SU-DHL-6 (cell line): ENCODE data around the gene RBKS.

Source experiments
- H2AFZ ChIP-seq: fragments of 200-600 bp; sonication (generic); 2 replicates; pipeline ENCODE4 v1.6.1; 2014; ENCODE audit warnings: low read depth, mild to moderate bottlenecking, moderate library complexity, mixed read lengths, antibody characterized with exemption, low read length; ENCODE audit not compliant: severe bottlenecking
- H3F3A ChIP-seq: fragments of 200-600 bp; shearing (Covaris generic); 2 replicates; pipeline ENCODE4 v1.6.0; 2016; ENCODE audit warnings: antibody characterized with exemption, mild to moderate bottlenecking; ENCODE audit not compliant: insufficient read depth
- H3K27ac ChIP-seq: fragments of 200-600 bp; sonication (generic); 2 replicates; pipeline ENCODE4 v1.5.1; 2016; ENCODE audit warnings: low read depth, mild to moderate bottlenecking, low read length, moderate library complexity, mixed read lengths
- H3K27me3 ChIP-seq: fragments of 200-600 bp; sonication (generic), shearing (Covaris generic); 2 replicates; pipeline ENCODE4 v1.6.0; 2014; ENCODE audit warnings: mild to moderate bottlenecking, low read length
- H3K36me3 ChIP-seq: fragments of 200-600 bp; sonication (generic); 2 replicates; pipeline ENCODE4 v1.6.1; 2014; ENCODE audit warnings: mild to moderate bottlenecking, low read length, mixed read lengths
- H3K4me2 ChIP-seq: fragments of 300-600, 200-600 bp; shearing (Covaris generic), sonication (generic); 2 replicates; pipeline ENCODE4 v1.6.0; 2014; ENCODE audit warnings: low read length, low read depth, mild to moderate bottlenecking; ENCODE audit not compliant: poor library complexity, severe bottlenecking
- H3K4me3 ChIP-seq: fragments of 200-600 bp; sonication (generic); 2 replicates; pipeline ENCODE4 v1.5.1; 2014; ENCODE audit warnings: antibody characterized with exemption, low read length, mild to moderate bottlenecking, mixed read lengths; ENCODE audit not compliant: insufficient read depth, poor library complexity, severe bottlenecking
- H3K79me2 ChIP-seq: fragments of 200-600 bp; sonication (generic); 2 replicates; pipeline ENCODE4 v1.6.1; 2014; ENCODE audit warnings: mild to moderate bottlenecking, low read length, moderate library complexity; ENCODE audit not compliant: insufficient read depth
- H3K9ac ChIP-seq: fragments of 200-600 bp; sonication (generic); 2 replicates; pipeline ENCODE4 v1.7.0; 2014; ENCODE audit warnings: mild to moderate bottlenecking, low read length
- H3K9me2 ChIP-seq: fragments of 200-600 bp; sonication (generic); replicated peaks from 2 replicates; pipeline ENCODE4 v1.6.1; 2014; ENCODE audit warnings: low read length; ENCODE audit not compliant: insufficient read depth
- H3K9me3 ChIP-seq: fragments of 200-600 bp; sonication (generic); 2 replicates; pipeline ENCODE4 v1.6.1; 2014; ENCODE audit warnings: low read length, mixed read lengths; ENCODE audit not compliant: insufficient read depth
- H4K20me1 ChIP-seq: fragments of 200-600 bp; sonication (generic); 2 replicates; pipeline ENCODE4 v1.6.1; 2014; ENCODE audit warnings: low read depth, mild to moderate bottlenecking, antibody characterized with exemption, low read length, moderate library complexity, mixed read lengths
- EZH2phosphoT487 ChIP-seq: fragments of 200-600 bp; sonication (generic), shearing (Covaris generic); conservative IDR thresholded peaks from 2 replicates; pipeline ENCODE4 v1.6.1; 2018; ENCODE audit warnings: mild to moderate bottlenecking, antibody characterized with exemption, low read length, moderate library complexity, mixed read lengths
- TF ChIP-seq, protein P1 (sequence below): fragments of 200-600 bp; sonication (generic); IDR thresholded peaks from one replicate; pipeline ENCODE4 v1.5.1; 2017; ENCODE audit warnings: antibody characterized with exemption, mild to moderate bottlenecking, low read length, moderate library complexity; ENCODE audit not compliant: insufficient read depth, poor library complexity, severe bottlenecking

Gene RBKS

DNA sequence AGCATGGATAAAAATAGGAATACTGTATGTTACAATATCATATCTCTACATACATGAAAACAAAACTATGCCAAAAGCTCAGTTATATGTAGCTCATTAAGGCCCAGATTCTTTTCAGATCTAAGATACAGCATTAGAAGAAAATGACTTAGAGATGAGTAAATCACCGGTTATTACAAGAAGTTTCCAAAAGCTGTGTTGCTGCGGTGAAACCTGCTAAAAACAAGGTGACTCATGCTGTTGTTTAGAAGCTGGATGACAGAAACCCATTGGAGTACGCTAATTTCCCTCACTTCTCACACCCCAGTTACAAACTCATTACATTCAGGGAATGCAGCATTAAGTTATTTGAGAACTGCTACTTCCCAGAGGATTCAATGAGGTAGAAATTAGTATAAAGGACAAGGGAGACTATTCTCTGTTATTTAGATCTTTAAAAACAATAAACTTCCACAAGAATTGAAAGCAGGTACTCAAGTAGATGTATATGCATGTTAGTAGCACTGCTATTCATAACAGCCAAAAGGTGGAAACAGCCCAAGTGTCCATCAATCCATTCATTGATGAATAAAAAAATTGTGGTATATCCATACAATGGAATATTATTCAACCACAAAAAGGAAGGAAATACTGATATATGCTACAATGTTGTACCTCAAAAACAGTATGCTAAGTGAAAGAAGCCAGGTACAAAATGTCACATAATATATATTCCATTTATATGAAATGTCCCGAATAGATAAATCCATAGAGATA lies 32.6 kb downstream of the RBKS start:
- Histone ChIP-seq H3K79me2 (no peaks in the 10 kb centered on the region), H2AFZ (no peak overlapping the region), H4K20me1 (no peaks in the 10 kb centered on the region), H3K36me3 (no peaks in the 10 kb centered on the region), H3K27me3 (no peaks in the 10 kb centered on the region), H3F3A (no peaks in the 10 kb centered on the region), H3K9me3 (no peaks in the 10 kb centered on the region), H3K9me2 (no peaks in the 10 kb centered on the region), H3K9ac (no peak overlapping the region), H3K27ac (no peak overlapping the region), H3K4me3 (no peak overlapping the region), H3K4me2 (no peak overlapping the region)
- TF ChIP-seq, protein P1, sequence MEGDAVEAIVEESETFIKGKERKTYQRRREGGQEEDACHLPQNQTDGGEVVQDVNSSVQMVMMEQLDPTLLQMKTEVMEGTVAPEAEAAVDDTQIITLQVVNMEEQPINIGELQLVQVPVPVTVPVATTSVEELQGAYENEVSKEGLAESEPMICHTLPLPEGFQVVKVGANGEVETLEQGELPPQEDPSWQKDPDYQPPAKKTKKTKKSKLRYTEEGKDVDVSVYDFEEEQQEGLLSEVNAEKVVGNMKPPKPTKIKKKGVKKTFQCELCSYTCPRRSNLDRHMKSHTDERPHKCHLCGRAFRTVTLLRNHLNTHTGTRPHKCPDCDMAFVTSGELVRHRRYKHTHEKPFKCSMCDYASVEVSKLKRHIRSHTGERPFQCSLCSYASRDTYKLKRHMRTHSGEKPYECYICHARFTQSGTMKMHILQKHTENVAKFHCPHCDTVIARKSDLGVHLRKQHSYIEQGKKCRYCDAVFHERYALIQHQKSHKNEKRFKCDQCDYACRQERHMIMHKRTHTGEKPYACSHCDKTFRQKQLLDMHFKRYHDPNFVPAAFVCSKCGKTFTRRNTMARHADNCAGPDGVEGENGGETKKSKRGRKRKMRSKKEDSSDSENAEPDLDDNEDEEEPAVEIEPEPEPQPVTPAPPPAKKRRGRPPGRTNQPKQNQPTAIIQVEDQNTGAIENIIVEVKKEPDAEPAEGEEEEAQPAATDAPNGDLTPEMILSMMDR, result no peak
- no peak for TF ChIP-seq EZH2phosphoT487

DNA sequence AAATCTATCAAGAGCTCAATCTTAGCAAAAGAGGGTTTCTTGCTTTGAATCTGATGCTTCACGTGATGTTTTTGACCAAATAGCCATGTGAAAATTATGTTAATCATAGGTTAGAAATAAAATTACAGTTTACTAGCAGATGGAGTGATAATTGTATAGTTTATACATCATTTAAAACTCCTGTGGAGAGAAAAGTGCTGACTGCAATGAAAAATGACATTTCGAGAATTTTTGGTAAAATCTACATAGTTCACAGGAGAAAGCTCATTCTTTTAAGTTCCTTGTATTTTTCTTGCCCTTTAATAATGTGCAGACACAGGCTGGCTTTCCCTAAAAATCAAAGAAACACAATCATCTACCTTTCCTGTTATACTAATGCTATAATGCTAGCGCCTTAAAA lies 33.2 kb downstream of the RBKS start:
- Histone ChIP-seq H3K9ac (no peak overlapping the region), H3F3A (no peaks in the 10 kb centered on the region), H4K20me1 (no peaks in the 10 kb centered on the region), H3K36me3 (no peaks in the 10 kb centered on the region), H3K9me2 (no peaks in the 10 kb centered on the region), H2AFZ (no peak overlapping the region), H3K9me3 (no peaks in the 10 kb centered on the region), H3K79me2 (no peaks in the 10 kb centered on the region), H3K4me2 (no peak overlapping the region), H3K27ac (no peak overlapping the region), H3K27me3 (no peaks in the 10 kb centered on the region), H3K4me3 (no peak overlapping the region)
- no peak for TF ChIP-seq EZH2phosphoT487
- TF ChIP-seq, protein P1, result no peak

DNA sequence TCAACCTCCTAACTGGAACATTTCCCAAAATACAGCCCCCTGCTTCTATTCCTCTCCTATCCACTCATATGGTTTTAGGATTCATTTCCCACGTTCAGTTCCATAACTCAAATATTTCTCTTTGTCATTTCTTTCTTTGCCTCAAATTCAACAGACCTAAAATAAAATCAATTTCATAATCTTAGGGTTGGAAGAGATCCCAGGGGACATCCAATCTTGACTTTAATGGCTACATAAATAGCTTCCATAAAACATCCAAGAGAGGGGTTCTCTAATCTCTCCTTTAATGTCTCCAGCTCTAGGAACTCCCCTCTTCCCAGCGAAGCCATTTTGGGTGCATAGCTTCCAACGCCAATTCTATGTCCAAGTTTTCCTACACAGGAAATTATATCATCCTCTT lies 33.8 kb downstream of the RBKS start:
- no peak overlapping the region for H2AFZ ChIP-seq
- no peak overlapping the region for H3K27ac ChIP-seq
- H3F3A ChIP-seq, result no peaks in the 10 kb centered on the region

More for the DNA sequence above, 33.8 kb downstream of the RBKS start:
- H3K9ac ChIP-seq, result no peak overlapping the region
- no peaks in the 10 kb centered on the region for H3K79me2 ChIP-seq
- no peak overlapping the region for H3K4me2 ChIP-seq
- no peaks in the 10 kb centered on the region for H3K9me2 ChIP-seq
- TF ChIP-seq, protein P1, result no peak
- TF ChIP-seq EZH2phosphoT487, result no peak
- H3K4me3 ChIP-seq, result no peak overlapping the region
- no peaks in the 10 kb centered on the region for H3K36me3 ChIP-seq
- no peaks in the 10 kb centered on the region for H3K9me3 ChIP-seq
- no peaks in the 10 kb centered on the region for H4K20me1 ChIP-seq
- H3K27me3 ChIP-seq, result no peaks in the 10 kb centered on the region
